ENCODE measurements around the gene UNC5B.

UNC5B gene

DNA sequence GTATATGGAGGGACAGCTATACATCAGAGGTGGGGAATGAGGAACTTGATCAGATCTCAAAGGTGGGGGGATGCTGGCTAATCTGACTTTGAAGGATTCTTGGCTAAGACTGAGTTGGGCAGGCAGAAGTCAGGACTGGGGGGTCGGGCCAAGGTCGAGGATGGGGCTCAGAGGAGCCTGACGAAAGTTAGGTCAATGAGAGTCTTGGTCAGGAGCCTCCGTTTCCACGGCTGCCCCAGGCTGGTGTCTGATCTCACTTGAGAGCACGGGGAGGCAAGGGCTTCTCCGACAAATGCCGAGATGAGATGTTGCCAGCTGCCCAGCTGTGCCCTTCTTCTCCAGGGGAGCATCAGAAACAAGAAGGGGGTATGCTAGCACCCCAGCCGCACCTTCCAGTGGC, 112.4 kb downstream of the UNC5B start:
- DNase-seq = no peak

DNA sequence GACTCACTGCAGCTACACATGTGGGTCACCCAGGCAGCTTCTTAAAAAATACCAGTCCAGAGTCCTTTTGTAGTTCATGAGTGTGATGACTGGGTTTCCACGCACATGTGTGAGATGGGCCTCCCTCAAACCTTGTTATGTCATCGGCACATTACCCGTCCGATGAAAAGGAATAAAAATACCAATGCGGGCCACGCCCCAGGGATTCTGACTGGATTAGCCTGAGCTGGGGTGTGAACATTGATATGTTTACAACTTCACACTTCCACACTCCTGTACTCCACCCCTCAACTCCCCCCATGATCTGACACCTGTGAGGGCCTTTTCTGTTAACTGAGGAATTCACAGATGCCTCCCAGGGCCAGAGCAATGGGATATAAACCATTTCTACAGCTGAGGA, 112.9 kb downstream of the UNC5B start:
- DNase-seq = no peak

DNA sequence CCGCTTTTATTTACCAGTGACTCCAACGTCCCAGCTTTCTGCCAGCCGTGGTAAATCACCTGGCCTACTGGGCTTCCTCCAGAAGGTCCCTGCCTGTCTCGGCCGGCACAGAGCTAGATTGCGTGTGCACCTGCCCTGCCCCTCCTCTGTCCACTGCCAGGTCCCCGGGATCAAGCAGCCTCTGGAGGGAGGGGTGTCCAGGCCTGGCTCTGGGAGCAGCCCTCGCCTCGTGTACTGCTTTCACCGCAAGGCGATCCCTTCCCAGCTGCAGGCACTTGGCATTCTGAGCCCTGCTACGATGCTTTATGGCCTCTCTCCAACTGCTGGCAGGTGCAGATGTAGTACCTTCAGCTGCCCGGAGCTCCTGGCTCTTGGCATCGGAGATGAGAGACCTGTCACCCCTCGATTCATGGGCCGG, 114.1 kb downstream of the UNC5B start:
- no peak for DNase-seq

DNA sequence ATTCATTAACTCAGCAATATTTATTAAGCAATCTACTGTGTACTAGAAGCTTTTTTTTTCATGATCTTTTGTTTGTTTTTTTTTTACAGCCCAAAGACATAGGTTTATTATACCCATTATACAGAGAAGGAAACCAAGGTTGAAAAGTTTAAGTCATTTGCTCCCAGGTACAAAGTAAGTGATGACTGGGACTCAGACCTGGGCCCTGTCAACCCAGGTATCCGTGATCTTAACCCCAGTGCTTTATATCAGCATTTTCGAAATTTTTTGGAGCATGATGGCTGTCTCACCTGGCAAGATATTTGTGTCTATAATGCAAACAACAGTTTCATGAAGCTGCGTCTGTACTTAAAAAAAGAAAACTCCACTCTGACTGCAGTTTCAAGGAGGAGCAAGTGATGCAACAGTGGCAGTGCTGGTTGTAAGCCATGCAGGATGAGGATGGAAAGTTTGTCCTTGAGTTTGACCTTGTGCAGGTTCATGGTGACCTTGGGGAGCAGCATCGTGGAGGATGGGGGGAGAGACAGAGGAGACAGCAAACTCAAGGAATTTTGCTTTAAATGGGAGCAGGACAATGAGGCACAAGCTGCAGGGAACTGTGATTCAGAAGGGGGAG, 118.5 kb downstream of the UNC5B start:
- DNase-seq = no peak

DNA sequence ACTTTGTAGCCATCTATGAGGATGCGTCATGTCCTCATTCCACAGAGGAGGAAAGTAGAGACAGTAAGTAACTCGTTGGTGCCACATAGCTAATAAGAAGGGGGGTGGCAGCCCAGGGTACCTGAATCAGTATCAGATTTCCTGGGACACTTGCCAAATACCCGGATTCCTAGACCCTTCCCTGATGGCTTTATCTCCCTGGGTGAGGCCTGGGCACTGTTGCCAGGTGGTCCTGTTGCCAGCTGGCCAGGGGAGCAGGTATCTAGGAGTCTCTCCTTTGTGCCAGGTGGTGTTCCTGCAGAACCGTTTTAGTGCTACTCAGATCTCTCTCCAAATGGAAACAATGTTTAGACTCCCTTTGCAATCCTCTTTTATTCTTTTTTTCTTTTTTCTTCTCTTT, 119.4 kb downstream of the UNC5B start:
- no peak for DNase-seq

DNA sequence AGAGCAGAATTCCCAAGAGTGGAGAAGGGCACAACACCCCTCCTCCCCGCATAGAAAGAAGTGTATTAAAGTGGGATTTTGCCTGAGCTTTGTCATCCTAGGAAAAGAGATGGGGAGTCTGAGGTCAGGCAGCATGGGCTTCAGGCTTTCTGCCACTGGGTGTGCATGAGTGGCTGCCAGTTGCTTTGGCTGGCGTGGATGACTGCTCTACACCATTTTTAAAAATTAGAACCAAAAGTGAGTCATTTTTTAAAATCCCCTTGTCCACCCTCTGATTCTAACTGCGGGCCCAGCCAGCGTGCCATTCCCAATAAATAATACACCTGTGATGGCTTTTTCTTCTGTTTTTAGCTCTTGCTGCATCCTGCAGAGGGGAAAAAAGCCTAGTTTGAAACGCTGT, 120.1 kb downstream of the UNC5B start:
- no peak for DNase-seq

DNA sequence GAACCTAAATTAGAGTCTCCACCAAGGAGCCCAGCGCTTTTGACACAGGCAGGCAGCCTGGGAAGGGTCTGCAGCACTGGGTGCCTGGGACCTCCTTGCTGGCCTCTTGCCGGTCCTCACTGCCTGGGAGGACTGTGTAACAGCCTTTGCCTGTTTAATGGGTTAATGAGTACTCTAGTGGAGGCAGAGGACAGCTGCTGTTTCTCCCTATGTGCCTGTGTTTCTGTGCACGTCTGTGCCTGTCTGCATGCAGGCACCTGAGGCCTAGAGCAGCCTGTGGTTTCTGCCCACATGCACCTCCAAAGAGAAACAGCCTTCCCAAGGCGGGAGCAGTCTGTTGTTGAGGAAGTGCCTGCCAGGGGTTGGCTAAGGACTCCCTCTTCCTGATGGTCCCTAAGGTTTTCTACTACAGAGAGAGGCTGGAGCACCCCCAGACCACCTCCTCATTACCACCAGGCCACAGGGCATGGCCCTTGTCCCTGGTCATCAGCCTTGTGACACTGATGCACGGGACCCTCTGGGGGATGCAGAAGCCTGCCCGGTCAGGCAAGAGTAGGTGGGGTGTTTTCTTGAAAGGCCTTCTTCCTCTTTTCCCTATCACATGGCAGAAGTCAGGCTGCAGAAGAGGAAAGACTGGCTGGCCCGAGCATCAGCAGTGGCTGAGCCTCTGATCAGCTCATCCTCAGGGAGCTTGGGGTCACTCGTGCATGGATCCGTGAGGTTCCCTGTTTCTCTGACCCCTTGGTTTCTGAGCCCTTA, 120.9 kb downstream of the UNC5B start:
- no peak for DNase-seq

DNA sequence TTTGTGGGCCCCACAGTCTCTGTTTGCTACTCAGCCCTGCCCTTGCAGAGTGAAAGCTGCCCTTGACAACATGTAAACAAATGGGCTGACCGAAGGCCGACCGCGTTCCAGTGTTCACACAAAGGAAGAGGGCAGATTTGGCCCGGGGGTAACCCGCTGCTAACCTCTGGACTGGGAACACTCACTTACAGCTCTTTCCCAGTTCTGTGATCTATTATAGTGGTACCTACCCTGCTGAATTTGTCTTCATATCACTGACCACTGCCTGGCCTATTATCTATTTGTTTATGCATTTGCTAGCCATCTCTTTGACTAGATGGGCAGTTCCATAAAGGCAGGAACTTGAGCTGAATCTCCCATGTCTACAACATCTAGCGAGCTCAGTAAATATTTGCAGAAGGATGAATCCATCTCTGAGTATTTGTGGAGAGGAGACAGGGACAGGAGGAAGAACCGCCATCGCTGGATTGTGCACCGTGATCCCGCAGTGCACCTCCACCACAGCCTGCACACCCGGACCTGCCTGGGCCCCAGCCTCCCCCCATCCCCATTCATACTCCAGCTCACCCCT, 121.9 kb downstream of the UNC5B start:
- DNase-seq = no peak

DNA sequence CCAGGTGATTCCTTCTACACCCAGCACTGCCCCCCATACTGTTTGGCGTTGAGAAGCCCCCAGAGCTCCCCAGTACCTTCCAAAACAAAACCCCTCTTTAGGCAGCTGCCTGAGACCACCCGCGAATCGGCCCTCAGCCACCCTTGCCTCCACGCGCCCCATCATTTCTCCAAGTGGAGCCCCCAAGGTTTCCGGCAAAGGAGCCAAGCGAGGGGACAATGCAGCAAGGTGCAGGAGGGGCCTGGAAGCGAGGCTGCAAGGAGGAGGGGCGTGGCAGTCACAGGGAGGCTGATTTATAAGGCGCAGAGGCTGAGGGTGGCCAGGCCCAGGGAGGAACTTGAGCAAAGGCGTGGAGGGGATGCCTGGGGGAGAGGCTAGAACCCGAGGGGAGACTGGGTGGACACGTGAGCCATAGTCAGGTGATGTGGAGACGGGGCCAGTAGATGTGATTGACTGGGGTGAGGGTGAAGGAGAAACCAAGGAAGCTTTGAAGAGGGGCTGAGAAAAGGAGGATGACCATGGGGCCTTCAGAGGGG, 122.9 kb downstream of the UNC5B start:
- no peak for DNase-seq

DNA sequence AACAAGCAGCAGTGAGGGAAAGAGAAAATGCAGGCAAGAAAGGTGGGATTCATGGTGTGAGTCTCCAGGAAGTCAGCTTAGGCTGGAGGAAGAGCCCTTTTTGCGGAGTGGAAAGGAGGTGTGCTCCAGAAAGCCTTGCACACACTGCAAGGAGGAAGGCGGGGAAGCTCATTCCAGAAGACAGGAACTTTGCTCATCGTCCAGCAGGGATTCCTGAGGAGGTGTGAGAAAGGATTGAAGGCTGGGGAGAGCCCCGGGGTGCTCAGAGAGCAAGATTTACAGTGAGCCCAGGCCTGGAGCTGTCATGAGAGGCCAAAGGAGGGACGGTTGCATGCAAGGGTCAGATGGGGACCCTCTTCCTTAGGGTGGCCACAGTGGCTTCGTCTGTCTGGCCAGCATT, 124.3 kb downstream of the UNC5B start:
- DNase-seq = no peak

DNA sequence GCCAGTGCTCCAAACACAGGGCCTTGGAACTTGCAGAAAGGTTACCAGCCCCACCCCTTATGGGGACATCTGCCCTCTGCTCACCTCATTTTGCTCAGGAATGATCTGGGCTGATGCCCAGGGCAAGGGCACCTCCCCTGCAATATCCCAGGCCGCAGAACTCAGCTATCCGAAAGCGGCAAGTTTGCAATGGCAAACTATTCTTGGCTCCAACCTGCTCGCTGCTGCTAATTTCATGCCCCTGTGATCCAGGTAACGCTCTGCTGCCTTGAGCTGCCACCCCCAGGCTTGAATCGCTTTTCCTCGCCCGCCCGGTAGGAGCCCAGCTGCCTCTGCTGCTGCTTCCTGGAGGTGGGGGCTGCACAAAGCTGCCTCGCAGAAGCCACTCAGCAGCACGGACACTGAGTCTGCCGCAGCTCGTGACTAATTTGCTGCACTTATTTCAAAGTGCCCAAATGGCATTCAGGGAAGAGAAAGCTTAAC, 124.9 kb downstream of the UNC5B start:
- no peak for DNase-seq

DNA sequence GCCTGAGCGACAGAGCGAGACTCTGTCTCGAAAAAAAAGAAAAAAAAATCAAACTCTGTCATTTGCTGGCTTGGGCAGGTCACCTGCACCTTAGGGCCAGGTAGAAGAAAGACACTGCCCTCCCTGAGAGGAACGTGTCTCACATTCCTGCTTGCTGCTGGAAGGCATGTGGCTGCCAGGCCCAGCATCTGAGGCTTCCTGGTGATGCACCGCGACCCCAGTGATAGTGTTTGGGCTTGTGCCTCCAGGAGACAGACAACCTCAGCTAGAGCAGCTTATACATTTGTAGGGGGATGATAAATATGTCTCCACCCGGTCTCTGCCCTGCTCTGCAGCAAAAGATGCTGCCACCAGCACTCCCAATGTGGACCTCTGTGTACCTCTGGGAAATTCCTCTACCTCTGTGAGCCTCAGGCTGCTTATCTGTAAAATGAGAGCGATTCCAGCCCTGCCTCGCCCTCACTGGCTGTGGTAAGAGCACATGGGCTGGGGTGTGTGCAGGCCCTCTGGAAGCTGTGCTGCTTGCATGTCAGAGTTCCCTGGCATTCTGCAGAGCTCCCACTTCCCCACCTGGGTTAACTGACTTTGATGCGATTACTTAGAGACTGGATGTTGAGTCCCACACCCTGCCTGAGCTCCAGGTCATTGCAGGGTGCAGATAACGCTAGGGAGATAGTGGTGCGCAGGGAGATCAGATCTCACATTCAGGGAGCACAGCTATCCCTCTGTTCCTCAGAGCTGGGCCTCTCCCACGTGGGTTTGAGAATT, 126.5 kb downstream of the UNC5B start:
- no peak for DNase-seq

DNA sequence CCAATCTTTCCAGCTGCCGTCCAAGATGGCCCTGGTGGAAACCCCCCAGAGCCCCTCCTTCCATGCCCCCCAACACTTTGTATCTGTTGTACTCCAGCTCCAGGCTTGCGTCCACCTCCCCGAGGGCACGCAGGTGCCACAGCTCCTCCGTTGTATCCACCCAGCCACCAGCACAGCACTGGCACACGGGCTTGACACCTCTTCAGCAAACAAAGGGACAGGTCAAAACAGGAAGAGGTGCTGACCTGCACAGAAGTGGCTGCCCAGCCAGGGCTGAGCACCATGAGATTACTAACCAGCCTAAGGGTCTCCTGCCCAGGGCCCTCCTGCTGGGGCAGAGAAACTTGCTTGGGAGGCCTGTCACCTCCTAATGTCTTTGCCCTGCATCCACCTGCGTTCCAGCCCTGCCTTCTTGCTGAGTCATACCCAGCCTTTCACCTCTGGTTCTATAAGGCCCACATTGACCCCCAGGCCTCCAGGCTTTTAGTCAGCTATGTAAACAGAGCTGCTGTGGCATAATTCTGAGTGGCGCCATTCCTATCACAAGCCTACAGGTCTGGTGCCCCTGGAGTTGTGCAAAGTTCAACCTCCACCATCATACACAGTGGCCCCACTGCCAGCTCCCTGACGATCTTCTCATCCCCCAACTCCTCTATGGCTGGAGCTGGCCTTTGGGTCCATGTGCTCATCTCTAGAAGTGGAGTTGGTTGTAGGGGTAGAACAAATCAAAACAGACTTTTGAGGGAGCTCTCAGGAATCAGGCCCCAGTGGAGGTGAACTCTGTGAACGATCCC, 127.6 kb downstream of the UNC5B start:
- no peak for DNase-seq

DNA sequence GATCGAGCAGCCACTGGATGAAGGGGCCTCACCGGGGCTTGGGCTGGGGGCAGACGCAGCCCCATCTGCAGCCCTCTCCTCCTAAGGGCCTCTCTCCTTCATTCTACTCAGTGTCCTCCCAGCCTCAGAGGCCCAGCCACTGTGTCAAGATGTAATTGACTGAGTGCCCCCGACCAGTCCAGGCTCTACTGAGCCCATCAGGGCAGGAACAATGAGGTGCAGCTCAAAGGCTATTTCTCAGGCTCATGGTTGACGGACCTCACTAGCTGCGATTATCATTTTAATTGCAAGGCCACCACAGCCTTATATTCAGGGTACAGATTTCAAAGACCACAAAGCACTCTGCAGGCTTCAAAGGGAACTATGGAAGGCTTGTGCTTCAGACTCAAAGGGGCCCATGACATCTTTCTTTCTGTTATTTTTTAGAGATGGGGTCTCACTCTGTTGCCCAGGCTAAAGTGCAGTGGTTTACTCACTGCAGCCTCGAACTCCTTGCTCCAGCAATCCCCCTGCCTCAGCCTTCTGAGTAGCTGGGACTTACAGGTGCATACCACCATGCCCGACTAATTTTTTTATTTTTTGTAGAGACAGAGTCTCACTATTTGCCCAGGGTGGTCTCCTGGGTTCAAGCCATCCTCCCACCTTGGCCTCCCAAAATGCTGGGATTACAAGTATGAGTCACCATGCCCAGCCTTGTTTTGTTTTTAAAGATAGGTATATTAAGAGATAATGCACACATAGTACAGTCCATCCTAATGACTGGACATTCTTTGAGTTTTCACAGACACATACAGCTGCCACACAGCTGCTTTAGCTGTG, 130.4 kb downstream of the UNC5B start:
- no peak for DNase-seq

DNA sequence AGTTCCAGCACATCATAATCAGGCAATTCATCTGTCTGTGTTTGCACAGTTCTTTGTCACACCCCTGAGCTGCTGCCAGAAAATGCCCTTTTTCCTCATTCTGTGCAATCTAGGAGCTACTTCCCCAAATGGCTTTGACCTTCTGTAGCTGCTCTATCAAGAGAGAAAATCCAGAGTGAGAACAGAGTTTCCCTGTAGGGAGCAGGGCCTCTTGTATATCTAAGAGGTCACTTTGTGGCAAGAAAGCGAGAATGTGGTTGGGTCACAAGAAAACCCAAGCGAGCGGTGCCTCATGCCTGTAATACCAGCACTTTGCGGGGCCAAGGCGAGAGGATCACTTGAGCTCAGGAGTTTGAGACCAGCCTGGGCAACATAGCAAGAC, 131.0 kb downstream of the UNC5B start:
- no peak for DNase-seq

DNA sequence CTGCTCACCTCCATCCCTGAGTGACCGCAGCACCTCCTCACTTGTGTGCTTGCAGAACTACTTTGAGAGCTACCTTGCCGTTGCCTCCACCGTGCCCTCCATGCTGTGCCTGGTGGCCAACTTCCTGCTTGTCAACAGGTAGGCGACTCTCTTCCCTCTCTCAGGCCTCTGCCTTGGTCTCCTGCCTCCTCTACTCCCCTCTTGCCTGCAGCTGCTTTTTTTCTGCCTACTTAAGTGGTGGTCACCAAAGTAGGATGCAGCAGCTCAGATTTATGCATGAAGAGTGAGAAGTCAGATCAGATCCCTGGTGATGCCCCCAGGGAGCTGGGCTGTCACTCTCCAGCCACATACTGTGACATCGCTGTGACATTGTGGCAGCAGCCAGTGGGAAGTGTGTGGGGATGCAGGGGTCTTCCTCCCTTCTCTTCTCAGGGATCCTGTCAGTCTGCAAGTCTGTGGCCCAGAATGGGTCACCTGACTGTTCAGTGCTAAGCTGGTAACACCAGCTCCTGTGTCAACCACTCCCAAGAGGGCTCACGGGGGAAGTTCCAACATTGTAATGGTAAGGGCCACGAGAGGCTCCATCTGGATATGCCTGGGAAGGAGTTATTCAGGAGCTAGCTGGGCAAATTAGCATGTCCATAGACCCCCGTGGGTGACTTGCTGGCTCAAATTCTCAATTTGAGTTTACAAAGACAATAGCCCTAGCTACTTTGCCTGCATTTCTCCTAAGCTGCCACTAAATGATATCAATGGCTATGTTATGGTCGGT, 132.0 kb downstream of the UNC5B start:
- DNase-seq = no peak

DNA sequence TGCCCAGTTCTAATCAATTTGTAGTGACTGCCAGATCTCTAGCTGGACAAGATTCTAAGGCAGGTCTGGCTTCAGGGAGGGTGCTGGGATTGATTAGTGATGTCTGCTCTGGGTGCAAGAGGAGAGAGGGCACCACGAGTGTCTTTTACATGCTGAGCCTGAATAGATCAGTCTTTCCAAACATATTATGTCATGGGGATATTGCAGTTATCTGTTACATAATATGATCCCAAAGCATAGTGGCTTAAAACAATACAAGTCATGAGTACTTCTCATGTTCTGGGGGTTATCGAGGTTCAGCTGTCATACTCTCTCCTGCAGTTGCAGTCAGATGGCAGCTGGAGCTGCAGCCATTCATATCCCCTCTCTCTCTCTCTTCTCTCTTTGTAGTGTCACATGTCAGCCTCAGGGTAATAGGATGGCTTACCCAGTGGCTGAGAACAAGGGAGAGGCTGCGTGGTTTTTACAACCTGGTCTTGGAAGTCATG, 132.7 kb downstream of the UNC5B start:
- no peak for DNase-seq

DNA sequence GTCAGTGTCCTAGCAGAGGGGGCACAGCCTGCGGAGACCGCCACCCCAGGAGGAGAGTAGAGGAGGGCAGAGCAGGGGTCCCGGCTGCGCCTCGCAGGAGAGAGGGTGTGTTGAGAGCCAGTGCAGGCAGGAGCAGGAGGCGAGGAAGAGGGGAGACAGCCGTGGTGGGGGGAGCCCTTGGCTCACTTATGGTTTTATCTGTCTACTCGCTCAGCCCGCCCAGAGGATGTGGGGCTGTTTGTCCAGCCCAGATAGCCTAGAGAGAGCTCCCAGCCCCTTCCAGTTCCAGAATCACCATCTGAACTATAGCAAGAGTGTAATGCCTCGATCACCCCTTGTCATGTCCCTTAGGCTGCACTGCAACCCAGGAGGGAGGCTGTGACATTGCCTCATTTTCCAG, 133.3 kb downstream of the UNC5B start:
- no peak for DNase-seq

DNA sequence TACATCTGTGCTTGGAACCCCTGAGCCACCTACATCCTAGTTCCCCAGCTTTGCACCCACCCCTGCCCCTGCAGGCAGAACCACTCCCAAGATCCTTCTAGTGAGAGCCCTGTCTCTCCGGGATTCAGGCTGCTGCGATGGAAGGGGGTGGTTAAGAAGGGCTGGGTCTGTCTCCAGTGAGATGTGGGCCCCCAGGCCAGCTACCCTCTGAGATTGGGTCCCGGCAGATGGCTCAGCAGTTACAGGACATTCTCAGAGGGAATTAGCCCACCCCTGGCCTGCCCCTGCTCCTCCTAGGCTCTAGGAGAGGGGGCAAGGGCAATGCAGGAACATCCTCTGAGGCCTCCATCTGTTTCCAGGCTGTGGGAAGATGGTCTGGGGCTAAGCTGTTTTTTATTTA, 134.4 kb downstream of the UNC5B start:
- no peak for DNase-seq

DNA sequence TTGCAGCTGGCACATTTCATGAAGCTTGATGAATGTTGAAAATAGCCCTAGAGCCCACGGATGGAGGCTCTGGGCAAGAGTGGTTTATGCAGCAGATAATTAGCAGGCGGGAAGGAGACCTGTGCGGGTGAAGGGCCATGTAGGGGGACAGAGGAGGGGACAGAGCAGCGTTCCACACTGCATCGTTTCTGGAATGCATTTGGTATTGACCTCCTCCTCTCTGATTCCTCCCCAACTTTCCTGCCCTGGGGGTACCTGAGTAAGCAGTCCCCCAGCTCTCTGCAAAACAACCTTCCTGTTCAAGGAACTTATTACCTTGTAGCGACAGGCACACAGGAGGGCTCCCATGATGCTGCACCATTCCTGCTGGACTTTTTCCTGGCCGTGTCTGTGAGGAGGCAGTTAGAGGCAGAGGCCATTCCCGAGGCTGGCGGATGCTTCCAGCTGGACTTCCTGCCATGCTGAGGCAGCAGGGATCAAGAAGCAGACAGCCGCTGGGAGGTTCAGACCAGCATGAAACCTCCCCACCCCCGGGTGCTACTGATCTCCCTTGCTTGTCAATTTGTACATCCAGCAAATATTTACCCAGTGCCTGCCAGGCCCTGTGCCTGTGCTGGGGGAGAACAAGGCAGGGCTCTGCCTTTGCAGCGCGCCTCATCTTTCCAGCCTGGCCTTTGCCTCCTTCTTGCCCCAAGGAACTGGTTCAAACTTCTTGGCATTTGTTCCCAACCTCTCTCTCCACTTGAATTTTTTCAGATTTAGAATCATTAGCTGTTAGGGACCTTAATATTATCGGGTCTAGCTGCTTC, 135.4 kb downstream of the UNC5B start:
- no peak for DNase-seq
